Spinal cord (tissue), 10 donors: Measurements from ENCODE around the gene CYB5R3. TPM values are rescaled to one million over a fixed set of nuclear protein-coding genes. Genes with fewer than 3 reads are reported as not detected.

ENCODE experiments used
- DNase-seq, 6 donors: peaks; one replicate each; pipeline versions ENCODE4 v3.0.0 to v3.0.0-alpha.2; 2013 to 2015; ENCODE audit warnings: low spot score in 6 of 6, low read depth in 4 of 6
- H3K27ac ChIP-seq: one replicate; pipeline ENCODE4 v1.5.1; 2013; ENCODE audit warnings: low read depth, low read length, control low read depth
- H3K27me3 ChIP-seq: one replicate; pipeline ENCODE4 v1.6.1; 2013; ENCODE audit warnings: low read length; ENCODE audit not compliant: control insufficient read depth, insufficient read depth
- H3K36me3 ChIP-seq: one replicate; pipeline ENCODE4 v1.6.1; 2013; ENCODE audit warnings: low read length; ENCODE audit not compliant: control insufficient read depth, insufficient read depth
- H3K4me1 ChIP-seq: one replicate; pipeline ENCODE4 v1.6.1; 2013; ENCODE audit warnings: low read length; ENCODE audit not compliant: control insufficient read depth, insufficient read depth
- H3K4me3 ChIP-seq: one replicate; pipeline ENCODE4 v1.5.1; 2013; ENCODE audit warnings: low read depth, low read length, control low read depth
- H3K9me3 ChIP-seq: one replicate; pipeline ENCODE4 v1.6.1; 2013; ENCODE audit warnings: low read length; ENCODE audit not compliant: control insufficient read depth, insufficient read depth
- WGBS: methylation state at CpG from one replicate; pipeline ENCODE4 v1.1.5; 2013; ENCODE audit warnings: missing lambda C conversion rate; ENCODE audit not compliant: insufficient coverage; 5-methylcytosine and 5-hydroxymethylcytosine counted together
- polyA plus RNA-seq, 2 donors: library from polyadenylated mRNA; unstranded; fragments of 120-200 nt; gene quantifications; one replicate each; pipeline ENCODE4 v1.2.1, GENCODE V29; 2013; ENCODE audit not compliant: insufficient read length in 2 of 2
- total RNA-seq, 2 donors: library from RNA; depleted of rRNA in 1 of 2; stranded (reverse); fragments of 120-200 nt in 1 of 2; fragments of >200 nt in 1 of 2; gene quantifications; one replicate each; pipeline versions ENCODE4 v1.2.3 to v1.2.4, GENCODE V29; 2013 to 2014
- donor health status: healthy.

Gene CYB5R3
- total and polyA plus RNA-seq, 4 donors, result 30.1 to 184 (median 128) TPM

DNA sequence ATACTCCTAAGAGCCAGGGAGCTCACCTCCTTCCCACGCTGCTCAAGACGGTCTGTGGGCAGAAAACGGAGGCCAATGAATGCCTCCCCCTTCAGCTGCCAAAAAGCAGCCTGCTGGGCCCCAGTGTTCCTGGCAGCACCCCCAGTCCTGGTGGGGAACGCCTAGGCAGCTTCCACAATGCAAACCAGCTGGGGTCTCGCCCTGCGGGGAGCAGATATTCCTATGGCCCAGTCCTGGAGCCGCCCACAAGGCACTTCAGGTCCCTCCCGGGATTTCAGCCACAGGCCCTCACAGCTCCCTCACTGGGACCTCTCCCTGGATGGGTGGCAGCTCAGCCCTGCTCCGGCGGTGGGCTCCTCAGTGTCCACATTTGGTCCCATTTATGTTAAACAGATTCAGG is 42.2 kb upstream of the CYB5R3 start:
- H3K4me3 ChIP-seq, result no peak overlapping the region
- no peak overlapping the region for H3K27ac ChIP-seq
- H3K36me3 ChIP-seq, result peaks cover 5% of the 10 kb centered on the region
- WGBS, result 70% methylated on average over 8 of the region's 10 CpGs
- H3K27me3 ChIP-seq, result no peaks in the 10 kb centered on the region
- H3K4me1 ChIP-seq, result peaks cover 20% of the 10 kb centered on the region
- no peaks in the 10 kb centered on the region for H3K9me3 ChIP-seq
- no peak for DNase-seq

DNA sequence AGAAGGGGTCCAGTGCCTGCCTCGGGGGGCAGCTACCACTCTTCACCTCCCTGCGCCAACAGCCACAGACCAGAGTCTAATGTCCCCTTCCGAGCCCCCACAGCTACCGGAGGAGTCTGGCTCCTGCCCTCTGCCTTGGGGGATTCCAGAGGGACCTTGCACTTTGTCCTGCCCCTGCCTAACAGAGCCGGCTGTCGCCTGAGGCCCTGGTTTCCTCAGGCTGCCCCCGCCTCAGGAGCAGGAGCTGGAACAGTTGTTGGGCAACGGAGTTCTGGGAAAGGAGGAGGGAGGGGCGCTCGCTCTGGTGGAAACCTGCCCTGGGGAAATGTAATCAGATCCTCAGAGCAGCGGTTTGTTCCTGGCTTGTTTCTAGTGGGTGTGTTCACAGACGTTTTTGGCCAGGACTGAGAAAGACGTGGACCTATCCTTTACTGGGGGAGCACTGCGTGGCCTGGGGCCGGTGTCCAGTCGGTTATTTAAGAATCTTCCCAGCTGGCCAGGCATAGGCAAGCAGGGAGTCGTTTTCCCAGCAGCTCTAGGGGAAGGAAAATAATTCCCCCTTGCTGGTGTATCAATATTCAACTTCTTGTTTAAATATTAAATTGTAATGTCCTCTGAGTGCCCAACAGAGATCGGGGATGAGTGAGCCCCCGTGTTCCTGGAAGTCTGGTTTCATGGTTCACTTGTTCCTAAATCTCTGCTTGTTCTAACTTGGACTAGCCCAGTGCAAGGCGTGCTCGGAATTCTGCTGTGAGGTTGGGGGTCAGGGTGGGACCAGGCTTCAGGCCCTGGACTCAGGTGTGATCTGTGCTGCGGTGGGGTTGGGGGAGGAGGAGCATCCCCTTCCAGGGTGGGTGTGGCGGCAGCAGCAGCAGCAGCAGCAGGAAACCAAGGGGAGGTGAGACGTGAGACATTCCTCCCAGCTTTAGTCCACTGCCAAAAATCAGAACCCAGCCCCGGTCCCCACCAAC is 39.3 kb upstream of the CYB5R3 start:
- DNase-seq, result peak in 3 of 6 donors; percentile 35 to 89 (median 76)
- peak overlapping the region; percentile 86 for H3K27ac ChIP-seq
- 34% methylated on average over 21 of the region's 25 CpGs for WGBS
- no peaks in the 10 kb centered on the region for H3K27me3 ChIP-seq
- no peak overlapping the region for H3K4me3 ChIP-seq
- peaks cover 38% of the 10 kb centered on the region for H3K4me1 ChIP-seq
- no peaks in the 10 kb centered on the region for H3K9me3 ChIP-seq
- peaks cover 5% of the 10 kb centered on the region for H3K36me3 ChIP-seq

DNA sequence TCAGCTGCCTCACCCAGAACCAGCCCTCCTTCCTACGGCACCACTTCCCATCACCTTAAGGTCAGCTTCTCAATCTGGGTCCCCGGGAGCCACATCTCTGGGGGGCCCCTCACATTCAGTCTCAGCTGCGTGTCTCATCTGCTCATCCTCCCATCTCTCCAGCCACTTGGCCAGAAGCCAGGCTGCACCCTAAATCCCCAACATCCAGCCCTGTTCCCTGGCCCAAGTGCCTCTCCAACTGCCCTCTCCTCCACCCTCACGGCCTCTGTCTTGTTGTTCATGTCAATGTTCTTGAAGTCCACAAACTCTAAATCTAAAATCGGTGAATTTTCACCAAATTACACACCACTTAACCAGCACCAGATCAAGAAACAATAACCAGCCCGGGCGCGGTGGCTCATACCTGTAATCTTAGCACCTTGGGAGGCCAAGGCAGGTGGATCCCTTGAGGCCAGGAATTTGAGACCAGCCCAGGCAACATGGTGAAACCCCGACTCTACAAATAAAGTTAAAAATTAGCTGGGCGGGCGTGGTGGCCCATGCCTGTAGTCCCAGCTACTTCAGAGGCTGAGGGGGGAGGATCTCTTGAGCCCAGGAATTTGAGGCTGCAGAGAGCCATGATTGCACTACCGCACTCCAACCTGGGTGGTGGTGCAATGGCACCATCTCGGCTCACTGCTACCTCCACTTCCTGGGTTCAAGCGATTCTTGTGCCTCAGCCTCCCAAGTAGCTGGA is 37.7 kb upstream of the CYB5R3 start:
- WGBS, result 90% methylated on average over 11 of the region's 14 CpGs
- no peaks in the 10 kb centered on the region for H3K9me3 ChIP-seq
- no peaks in the 10 kb centered on the region for H3K27me3 ChIP-seq
- no peaks in the 10 kb centered on the region for H3K36me3 ChIP-seq
- DNase-seq, result no peak
- H3K4me3 ChIP-seq, result no peak overlapping the region
- H3K27ac ChIP-seq, result no peak overlapping the region
- peaks cover 44% of the 10 kb centered on the region for H3K4me1 ChIP-seq

- WGBS, result 35% methylated on average over 3 of the region's 5 CpGs
- DNase-seq, result no peak
- no peak overlapping the region for H3K4me3 ChIP-seq
- H3K4me1 ChIP-seq, result peaks cover 44% of the 10 kb centered on the region
- no peaks in the 10 kb centered on the region for H3K27me3 ChIP-seq
- no peaks in the 10 kb centered on the region for H3K36me3 ChIP-seq
- no peak overlapping the region for H3K27ac ChIP-seq
- H3K9me3 ChIP-seq, result no peaks in the 10 kb centered on the region
These were observed 36.9 kb upstream of the CYB5R3 start for GRCh38 chr22:42685941-42686653.

DNA sequence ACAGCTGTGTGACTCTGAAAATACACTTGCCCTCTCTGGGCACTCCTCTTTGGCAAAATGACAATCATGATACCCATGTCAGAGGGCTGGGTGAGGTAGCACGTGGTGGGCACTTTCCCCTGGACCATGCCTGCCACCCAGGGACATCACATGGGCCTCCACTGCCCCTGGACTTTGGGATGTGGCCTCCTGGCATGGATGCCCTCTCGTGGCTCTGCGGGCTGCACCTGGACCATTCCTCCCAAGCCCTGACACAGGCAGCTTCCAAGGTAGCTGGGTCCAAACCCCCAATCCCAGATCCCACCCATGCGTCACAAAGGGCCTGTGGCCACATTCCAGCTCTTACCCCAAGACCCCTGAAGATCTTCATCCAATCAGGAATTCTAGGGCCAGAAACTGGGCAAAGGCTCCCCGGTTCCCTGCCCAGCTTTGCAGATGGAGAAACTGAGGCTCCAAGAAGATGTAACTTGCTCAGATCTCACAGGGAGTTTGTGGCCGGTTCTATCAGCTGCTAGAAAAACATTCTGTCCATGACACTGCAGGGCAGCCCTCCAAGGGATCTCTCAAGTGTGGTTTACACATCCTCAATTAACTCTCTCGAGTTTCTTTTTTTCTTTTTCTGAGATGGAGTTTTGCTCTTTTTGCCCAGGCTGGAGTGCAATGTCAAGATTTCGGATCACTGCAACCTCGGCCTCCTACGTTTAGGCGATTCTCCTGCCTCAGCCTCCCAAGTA is 35.4 kb upstream of the CYB5R3 start:
- no peaks in the 10 kb centered on the region for H3K9me3 ChIP-seq
- H3K4me3 ChIP-seq, result no peak overlapping the region
- no peak for DNase-seq
- H3K4me1 ChIP-seq, result peaks cover 44% of the 10 kb centered on the region
- WGBS, result 80% methylated on average over 11 of the region's 11 CpGs
- no peaks in the 10 kb centered on the region for H3K36me3 ChIP-seq
- no peaks in the 10 kb centered on the region for H3K27me3 ChIP-seq
- H3K27ac ChIP-seq, result no peak overlapping the region

DNA sequence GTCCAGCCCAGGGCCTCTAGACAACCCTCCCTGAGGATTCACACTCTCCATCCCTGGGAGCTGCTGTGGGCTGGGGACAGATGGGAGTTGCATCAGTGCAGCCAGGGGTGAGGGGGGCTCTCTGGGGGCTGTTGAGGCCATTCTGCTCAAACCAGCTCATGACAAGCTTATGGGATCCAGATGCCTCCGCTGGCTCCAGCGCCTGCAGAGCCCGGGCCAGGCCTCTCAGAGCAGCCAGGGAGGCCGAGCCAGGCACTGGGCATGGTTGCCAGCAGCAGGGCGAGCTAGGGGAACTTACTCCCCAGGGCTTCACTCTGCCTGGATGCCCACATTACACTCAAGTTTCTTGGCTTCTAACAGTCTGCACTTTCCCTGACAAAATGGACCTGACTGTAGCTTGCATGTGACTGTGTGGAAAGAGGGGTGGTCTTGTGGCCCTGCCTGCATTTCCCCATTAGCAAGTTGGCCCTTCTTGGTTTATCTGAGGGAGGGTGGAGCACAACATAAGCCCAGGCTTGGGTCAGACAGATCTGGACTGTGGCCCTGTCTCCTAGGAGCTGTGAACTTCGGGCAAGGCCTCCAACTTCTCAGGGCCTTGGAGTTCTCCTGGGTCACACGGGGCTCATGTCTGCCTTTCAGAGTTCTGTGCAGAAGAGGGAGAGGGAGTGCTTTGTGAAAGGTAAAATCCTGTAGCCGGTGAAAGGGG is 34.5 kb upstream of the CYB5R3 start:
- H3K4me1 ChIP-seq, result peaks cover 41% of the 10 kb centered on the region
- DNase-seq, result peak in 2 of 6 donors; percentile 46 to 71
- peak overlapping the region; percentile 58 for H3K27ac ChIP-seq
- H3K9me3 ChIP-seq, result peaks cover 1% of the 10 kb centered on the region
- no peak overlapping the region for H3K4me3 ChIP-seq
- no peaks in the 10 kb centered on the region for H3K27me3 ChIP-seq
- H3K36me3 ChIP-seq, result no peaks in the 10 kb centered on the region
- WGBS, result 44% methylated on average over 7 of the region's 8 CpGs

DNA sequence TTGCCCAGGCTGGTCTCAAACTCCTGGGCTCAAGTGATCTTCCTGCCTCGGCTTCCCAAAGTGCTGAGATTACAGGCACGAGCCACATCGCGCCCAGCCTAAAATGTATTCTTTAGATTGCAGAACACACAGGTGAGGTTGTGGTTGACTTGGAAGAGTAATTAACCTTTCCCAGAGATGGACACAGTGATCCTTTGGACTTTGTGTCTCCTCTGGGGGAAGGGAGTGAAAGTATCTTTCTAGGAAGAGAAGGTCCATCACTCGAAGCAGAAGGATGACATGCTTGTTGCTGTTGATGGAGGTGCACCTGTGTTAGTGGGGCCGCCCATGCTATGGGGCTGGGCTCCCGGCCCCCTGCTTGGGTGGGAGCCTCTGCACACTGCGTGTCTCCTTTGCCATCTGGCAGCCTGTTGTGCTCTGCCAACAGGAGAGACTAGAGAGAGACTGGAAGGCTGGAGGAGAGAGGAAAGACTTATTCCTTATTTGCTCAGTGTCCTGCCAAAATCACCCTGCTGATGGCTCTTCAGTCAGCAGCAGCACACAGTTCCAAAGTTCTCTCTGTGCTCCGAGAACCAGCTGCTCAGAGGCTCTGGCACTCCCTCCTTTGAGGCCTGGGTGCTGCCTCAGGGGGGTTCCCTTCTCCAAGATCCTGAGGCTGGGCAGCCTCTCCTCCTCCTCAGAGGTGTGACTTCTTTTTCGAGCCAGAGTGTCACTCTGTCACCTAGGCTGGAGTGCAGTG is 33.1 kb upstream of the CYB5R3 start:
- H3K36me3 ChIP-seq, result no peaks in the 10 kb centered on the region
- no peaks in the 10 kb centered on the region for H3K27me3 ChIP-seq
- H3K9me3 ChIP-seq, result peaks cover 1% of the 10 kb centered on the region
- H3K27ac ChIP-seq, result no peak overlapping the region
- H3K4me1 ChIP-seq, result peaks cover 30% of the 10 kb centered on the region
- 75% methylated on average over 9 of the region's 10 CpGs for WGBS
- no peak overlapping the region for H3K4me3 ChIP-seq
- no peak for DNase-seq

GRCh38 chr22:42680648-42681047 is 31.5 kb upstream of the CYB5R3 start:
- H3K27ac ChIP-seq, result no peak overlapping the region
- no peaks in the 10 kb centered on the region for H3K36me3 ChIP-seq
- no peak for DNase-seq
- peaks cover 1% of the 10 kb centered on the region for H3K9me3 ChIP-seq
- 94% methylated on average over 4 of the region's 8 CpGs for WGBS
- no peak overlapping the region for H3K4me3 ChIP-seq
- H3K4me1 ChIP-seq, result peaks cover 19% of the 10 kb centered on the region
- H3K27me3 ChIP-seq, result no peaks in the 10 kb centered on the region
